HCT116 (cell line): ENCODE results near the gene DAPK2.

ENCODE experiments used
- CEBPB ChIP-seq: IDR thresholded peaks from 2 replicates; pipeline ENCODE4 v1.6.1; 2012; ENCODE audit warnings: low read depth
- CTCF ChIP-seq, 3 experiments: fragments of 200-600 bp in 1 of 3; sonication (generic) in 1 of 3; IDR thresholded peaks in 2 of 3; conservative IDR thresholded peaks in 1 of 3; 2 replicates each; pipeline ENCODE4 v1.5.1; 2012 to 2017; ENCODE audit warnings: low read depth in 2 of 3, low read length in 2 of 3, antibody characterized with exemption in 1 of 3, borderline replicate concordance in 1 of 3, control low read depth in 1 of 3, mild to moderate bottlenecking in 1 of 3, mixed read lengths in 1 of 3, mixed run types in 1 of 3, moderate library complexity in 1 of 3; ENCODE audit not compliant: insufficient read depth in 1 of 3
- MAX ChIP-seq: IDR thresholded peaks from 2 replicates; pipeline ENCODE4 v1.6.1; 2012
- POLR2A ChIP-seq: IDR thresholded peaks from 2 replicates; pipeline ENCODE4 v1.7.0; 2011; ENCODE audit warnings: borderline replicate concordance; ENCODE audit not compliant: insufficient read depth, insufficient read length; ENCODE audit errors: extremely low read depth
- SRF ChIP-seq: IDR thresholded peaks from 2 replicates; pipeline ENCODE4 v1.6.1; 2012; ENCODE audit warnings: low read depth
- TF ChIP-seq, protein P1 (sequence below): IDR thresholded peaks from 2 replicates; pipeline ENCODE4 v1.6.1; 2012; ENCODE audit warnings: low read depth

- TF ChIP-seq CEBPB = no peak
- no peak for TF ChIP-seq CTCF (IDR thresholded peaks at IDR 0.05 in 2 of 3, conservative IDR thresholded peaks at IDR 0.05 in 1 of 3; ENCODE audit: borderline replicate concordance in 1 of 3, insufficient read depth in 1 of 3, low read depth in 2 of 3, low read length in 2 of 3)
- no peak for TF ChIP-seq MAX
- TF ChIP-seq, protein P1, sequence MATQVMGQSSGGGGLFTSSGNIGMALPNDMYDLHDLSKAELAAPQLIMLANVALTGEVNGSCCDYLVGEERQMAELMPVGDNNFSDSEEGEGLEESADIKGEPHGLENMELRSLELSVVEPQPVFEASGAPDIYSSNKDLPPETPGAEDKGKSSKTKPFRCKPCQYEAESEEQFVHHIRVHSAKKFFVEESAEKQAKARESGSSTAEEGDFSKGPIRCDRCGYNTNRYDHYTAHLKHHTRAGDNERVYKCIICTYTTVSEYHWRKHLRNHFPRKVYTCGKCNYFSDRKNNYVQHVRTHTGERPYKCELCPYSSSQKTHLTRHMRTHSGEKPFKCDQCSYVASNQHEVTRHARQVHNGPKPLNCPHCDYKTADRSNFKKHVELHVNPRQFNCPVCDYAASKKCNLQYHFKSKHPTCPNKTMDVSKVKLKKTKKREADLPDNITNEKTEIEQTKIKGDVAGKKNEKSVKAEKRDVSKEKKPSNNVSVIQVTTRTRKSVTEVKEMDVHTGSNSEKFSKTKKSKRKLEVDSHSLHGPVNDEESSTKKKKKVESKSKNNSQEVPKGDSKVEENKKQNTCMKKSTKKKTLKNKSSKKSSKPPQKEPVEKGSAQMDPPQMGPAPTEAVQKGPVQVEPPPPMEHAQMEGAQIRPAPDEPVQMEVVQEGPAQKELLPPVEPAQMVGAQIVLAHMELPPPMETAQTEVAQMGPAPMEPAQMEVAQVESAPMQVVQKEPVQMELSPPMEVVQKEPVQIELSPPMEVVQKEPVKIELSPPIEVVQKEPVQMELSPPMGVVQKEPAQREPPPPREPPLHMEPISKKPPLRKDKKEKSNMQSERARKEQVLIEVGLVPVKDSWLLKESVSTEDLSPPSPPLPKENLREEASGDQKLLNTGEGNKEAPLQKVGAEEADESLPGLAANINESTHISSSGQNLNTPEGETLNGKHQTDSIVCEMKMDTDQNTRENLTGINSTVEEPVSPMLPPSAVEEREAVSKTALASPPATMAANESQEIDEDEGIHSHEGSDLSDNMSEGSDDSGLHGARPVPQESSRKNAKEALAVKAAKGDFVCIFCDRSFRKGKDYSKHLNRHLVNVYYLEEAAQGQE = no peak
- TF ChIP-seq SRF = no peak
- TF ChIP-seq POLR2A = no peak
Observed at GRCh38 chr15:64082757-64083156, 36.5 kb upstream of the DAPK2 start.
